Activated T-cell treated with anti-CD3 and anti-CD28 coated beads, Interleukin-2, amount 50 U/mL, for 4 hours (primary cell): ENCODE results near the gene BAG3. TPM values are rescaled to one million over a fixed set of nuclear protein-coding genes. Genes with fewer than 3 reads are reported as not detected.
"Not testable (repeated sequence)": the region's sequence is repeated elsewhere in the genome, so short reads cannot be mapped to it uniquely, and the experiment has no call there.

Experiments used
- ATAC-seq, 2 donors: fragments of 200-7000 bp; cut with Tn5 transposase; one replicate each; pipeline ENCODE4 v1.10.0; 2021
- DNase-seq: peaks from one replicate; pipeline ENCODE4 v3.0.0-alpha.2; 2020
- H3K27me3 Mint-ChIP-seq: one replicate; pipeline ENCODE4 v1.8.0; 2021; ENCODE audit warnings: low read depth, mixed read lengths
- H3K36me3 Mint-ChIP-seq: one replicate; pipeline ENCODE4 v1.8.0; 2022; ENCODE audit warnings: mixed read lengths; ENCODE audit not compliant: insufficient read depth
- H3K4me1 Mint-ChIP-seq: one replicate; pipeline ENCODE4 v1.8.0; 2021; ENCODE audit warnings: low read depth, mixed read lengths
- H3K4me3 Mint-ChIP-seq: one replicate; pipeline ENCODE4 v1.8.0; 2021; ENCODE audit warnings: mild to moderate bottlenecking, moderate library complexity, mixed read lengths
- H3K9me3 Mint-ChIP-seq: one replicate; pipeline ENCODE4 v1.8.0; 2021; ENCODE audit warnings: mixed read lengths
- total RNA-seq, 3 donors: library from RNA; stranded (reverse); gene quantifications; one replicate each; pipeline ENCODE4 v1.2.1, GENCODE V29; 2021

The BAG3 gene
- total RNA-seq, result 10 to 100 TPM; 14.7 to 21.6 (median 15.8) TPM

DNA sequence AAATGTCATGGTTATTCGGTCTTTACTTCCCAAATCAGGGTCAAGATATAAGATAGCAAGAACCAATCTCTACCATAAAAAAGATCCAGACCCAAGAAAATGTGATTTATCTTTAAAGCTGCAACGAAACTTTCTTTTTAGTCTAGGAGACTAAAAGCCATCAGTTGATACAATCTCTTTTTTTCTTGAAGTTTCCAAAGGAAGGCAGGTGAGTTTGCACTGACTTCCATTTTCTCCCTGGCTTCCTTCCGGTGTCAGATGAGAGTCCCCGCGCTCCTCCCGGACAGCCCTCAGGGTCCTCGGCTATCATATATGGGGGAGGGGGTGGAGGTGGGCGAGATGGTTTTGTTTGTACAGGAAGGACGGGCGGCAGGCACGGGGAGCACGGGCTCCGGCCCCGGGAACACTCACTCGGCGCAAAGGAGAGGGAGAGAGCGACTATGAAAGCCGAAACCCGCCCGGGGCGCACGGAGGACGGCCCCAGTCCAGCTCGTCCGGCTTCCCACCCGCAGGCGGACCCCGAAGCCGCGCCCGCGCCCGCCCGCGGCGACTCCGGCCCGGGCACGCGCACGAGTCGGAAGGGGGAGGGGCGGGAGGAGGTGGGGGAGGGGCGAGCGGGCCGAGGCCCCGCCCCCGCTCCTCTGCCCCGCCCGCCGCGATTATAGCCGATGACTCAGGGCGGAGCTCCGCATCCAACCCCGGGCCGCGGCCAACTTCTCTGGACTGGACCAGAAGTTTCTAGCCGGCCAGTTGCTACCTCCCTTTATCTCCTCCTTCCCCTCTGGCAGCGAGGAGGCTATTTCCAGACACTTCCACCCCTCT is at the start of gene BAG3:
Gene BAG3 (plus strand): TSS at position 689 of the 822 bp plus-strand sequence. CDS start 296 bp downstream, outside the sequence.
- Mint-ChIP-seq H3K4me1 (peaks cover 40% of the 10 kb centered on the region), H3K27me3 (no peaks in the 10 kb centered on the region), H3K4me3 (peak within 1 kb of the TSS; percentile 95), H3K9me3 (no peaks in the 10 kb centered on the region), H3K36me3 (no peaks in the 10 kb centered on the region)
- ATAC-seq (peak; percentile 61 to 64), DNase-seq (peak; percentile 76)

DNA sequence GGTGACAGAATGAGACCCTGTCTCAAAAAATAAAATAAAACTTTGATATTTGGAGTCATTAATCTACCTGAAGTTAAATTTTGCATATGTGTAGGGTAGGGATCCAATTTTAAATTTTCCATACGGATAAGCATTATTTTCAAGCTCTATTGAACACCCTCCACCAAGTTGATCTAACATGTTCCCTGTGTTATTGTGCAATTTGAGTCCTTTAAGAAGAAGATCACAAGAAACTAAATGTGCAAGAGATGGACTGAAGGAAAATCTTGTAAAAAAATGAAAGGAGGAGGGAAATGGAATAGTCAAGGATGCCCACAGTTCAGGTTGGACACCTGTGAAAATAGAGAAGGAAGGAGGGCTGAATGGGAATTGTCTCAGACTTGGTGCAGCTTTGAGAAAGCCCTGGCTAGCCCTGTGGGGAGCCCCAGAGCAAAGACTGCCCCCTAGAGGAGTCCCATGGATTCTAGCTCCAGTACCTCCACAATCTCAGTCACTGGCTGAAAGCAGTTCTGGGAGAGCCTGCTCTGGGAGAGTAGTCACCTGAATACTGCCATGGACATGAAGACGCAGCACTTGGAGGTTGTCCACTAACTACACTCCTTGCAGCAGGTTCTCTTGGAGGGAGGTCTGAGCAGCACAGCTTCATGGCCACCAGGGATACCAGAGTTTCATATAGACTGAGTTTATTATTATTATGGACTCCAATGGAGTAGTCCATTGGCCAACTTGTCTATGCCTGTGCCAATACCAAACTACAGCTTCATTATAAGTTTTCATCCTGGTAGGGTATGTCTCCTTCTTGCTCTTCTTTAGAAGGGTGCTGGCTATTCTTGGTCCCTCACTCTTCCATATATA is 48.7 kb upstream of the BAG3 start:
- H3K27me3 Mint-ChIP-seq, result no peaks in the 10 kb centered on the region
- H3K36me3 Mint-ChIP-seq, result peaks cover 5% of the 10 kb centered on the region
- H3K9me3 Mint-ChIP-seq, result no peaks in the 10 kb centered on the region
- peak; percentile 28 for DNase-seq
- no peak overlapping the region for H3K4me3 Mint-ChIP-seq
- peak; percentile 72 to 77 for ATAC-seq
- H3K4me1 Mint-ChIP-seq, result peaks cover 8% of the 10 kb centered on the region

DNA sequence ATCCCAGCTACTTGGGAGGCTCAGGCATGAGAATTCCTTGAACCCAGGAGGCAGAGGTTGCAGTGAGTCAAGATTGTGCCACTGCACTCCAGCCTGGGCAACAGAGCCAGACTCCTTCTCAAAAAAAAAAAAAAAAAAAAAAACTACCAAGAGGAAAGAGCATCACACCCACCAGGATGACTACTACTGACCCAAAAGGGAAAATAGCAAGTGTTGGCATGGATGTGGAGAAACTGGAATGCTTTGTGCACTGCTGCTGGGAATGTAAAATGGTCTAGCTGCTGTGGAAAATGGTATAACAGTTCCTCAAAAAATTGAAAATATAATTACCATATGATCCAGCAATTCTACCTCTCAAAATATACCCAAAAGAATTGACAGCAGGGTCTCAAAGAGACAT is 46.7 kb upstream of the BAG3 start:
- H3K36me3 Mint-ChIP-seq, result no peaks in the 10 kb centered on the region
- no peaks in the 10 kb centered on the region for H3K9me3 Mint-ChIP-seq
- ATAC-seq (no peak), DNase-seq (no peak)
- H3K27me3 Mint-ChIP-seq, result no peaks in the 10 kb centered on the region
- H3K4me1 Mint-ChIP-seq, result peaks cover 2% of the 10 kb centered on the region
- H3K4me3 Mint-ChIP-seq, result no peak overlapping the region

DNA sequence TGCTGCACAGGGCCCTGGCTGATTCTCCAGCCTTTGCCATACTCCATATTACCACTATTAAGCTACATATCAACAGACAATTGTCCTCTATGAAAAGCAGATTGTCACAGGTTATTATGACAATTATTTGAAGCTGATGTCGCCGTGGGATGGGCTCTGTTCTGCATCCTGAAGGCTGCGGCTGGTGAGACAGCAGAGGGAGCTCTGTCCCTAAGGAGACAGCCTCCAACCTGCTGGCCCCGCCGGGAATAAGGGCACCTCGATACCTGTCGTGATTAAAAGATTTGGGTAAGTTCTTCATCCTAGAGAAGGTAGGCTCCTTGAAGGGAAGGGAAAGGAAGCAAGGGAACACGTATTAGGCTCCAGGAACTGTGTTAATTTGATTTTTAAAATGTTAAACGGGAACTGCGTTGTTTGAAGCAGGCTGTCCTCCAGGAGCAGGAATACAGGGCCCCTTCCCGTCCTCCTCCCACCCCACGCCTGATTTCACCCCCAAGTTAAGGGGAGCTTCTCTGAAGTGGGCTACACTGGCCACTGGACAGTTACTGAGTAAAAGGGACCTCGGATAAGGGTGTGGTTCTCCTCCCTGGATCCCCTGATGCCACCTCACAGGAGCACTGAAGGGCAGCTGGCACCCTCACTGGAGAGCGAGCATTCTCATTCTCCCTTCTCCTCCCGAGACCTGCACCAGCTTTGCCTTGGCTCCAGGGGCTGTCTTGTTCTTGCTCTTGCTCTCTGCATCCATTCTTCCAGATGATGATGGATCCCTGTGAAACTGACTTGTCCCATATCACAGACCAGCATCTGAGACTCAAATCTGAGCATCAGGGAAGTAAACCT is 42.6 kb upstream of the BAG3 start:
- ATAC-seq (peak; percentile 48 to 54), DNase-seq (peak; percentile 24)
- H3K4me3 Mint-ChIP-seq, result no peak overlapping the region
- H3K36me3 Mint-ChIP-seq, result no peaks in the 10 kb centered on the region
- H3K4me1 Mint-ChIP-seq, result peaks cover 2% of the 10 kb centered on the region
- H3K9me3 Mint-ChIP-seq, result no peaks in the 10 kb centered on the region
- H3K27me3 Mint-ChIP-seq, result peaks cover 3% of the 10 kb centered on the region

DNA sequence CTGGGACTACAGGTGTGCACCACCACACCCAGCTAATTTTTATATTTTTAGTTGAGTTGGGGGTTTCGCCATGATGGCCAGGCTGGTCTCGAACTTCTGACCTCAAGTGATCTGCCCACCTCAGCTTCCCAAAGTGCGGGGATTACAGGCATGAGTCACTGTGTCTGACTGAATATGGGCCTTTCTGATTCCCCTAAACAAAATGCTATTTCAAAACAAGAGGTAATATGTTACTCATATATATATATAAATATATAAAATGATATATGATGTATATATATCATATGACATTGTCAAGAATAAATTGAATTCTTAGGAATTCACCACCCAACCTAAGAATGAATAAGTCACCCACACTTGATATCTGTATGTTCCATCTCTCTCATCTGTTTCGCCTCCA is 41.7 kb upstream of the BAG3 start:
- peaks cover 3% of the 10 kb centered on the region for H3K27me3 Mint-ChIP-seq
- H3K4me3 Mint-ChIP-seq, result no peak overlapping the region
- H3K4me1 Mint-ChIP-seq, result peaks cover 2% of the 10 kb centered on the region
- H3K9me3 Mint-ChIP-seq, result no peaks in the 10 kb centered on the region
- no peaks in the 10 kb centered on the region for H3K36me3 Mint-ChIP-seq
- ATAC-seq (no peak), DNase-seq (no peak)

DNA sequence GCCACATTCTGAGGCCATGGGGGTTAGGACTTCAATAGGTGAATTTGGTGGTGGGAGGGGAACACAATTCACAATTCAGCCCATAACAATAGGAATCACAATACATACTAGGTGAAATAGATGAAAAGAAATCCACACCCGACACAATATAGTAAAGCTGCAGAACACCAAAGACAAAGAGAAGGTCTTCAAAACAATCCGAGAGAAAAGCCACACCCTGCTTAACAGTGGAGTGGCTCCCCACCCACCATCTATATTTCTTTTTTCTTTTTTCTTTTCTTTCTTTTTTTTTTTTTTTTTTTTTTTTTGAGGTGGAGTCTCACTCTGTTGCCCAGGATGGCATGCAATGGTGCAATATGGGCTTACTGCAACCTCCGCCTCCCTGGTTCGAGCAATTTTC is 39.7 kb upstream of the BAG3 start:
- Mint-ChIP-seq H3K9me3 (no peaks in the 10 kb centered on the region), H3K4me1 (peaks cover 2% of the 10 kb centered on the region), H3K36me3 (no peaks in the 10 kb centered on the region), H3K4me3 (no peak overlapping the region), H3K27me3 (peaks cover 3% of the 10 kb centered on the region)
- ATAC-seq (no peak), DNase-seq (no peak)

DNA sequence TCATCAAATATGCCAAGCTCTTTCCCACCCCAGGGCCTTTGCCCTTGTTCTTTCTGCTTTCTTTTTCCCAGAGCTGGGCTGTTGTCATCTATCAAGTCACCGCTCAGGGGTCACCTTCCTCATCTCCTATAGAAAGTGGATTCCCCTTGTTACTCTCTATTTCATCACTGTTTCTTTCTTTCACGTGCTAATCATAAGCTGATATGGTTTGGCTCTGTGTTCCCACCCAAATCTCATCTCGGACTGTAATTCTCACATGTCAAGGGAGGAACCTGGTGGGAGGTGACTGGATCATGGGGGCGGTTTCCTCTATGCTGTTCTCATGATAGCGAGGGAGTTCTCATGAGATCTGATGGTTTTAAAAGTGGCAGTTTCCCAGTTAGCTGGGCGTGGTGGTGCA is 37.4 kb upstream of the BAG3 start:
- ATAC-seq (no peak), DNase-seq (no peak)
- Mint-ChIP-seq H3K9me3 (no peaks in the 10 kb centered on the region), H3K27me3 (peaks cover 3% of the 10 kb centered on the region), H3K4me1 (no peaks in the 10 kb centered on the region), H3K36me3 (no peaks in the 10 kb centered on the region), H3K4me3 (no peak overlapping the region)

DNA sequence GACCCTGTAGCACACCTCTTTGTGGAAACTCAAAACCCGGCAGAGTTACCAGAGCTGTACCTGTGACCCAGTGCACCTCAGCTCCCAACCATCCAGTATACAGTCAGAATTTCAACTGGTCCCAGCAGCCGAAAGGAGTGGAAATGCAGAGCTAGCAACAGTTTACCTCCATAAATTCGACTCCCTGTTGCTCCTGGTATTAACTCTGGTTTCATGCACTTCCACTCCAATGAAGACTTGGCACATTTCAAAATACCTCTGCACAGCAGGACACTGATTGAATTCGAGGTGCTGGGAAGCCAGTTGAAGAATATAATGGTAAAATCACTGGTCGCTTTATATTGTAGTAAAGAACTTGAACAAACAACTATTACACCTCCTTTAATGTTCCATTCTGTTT is 36.5 kb upstream of the BAG3 start:
- Mint-ChIP-seq H3K4me3 (no peak overlapping the region), H3K27me3 (peaks cover 3% of the 10 kb centered on the region), H3K4me1 (no peaks in the 10 kb centered on the region), H3K36me3 (no peaks in the 10 kb centered on the region), H3K9me3 (no peaks in the 10 kb centered on the region)
- DNase-seq (no peak), ATAC-seq (no peak)

DNA sequence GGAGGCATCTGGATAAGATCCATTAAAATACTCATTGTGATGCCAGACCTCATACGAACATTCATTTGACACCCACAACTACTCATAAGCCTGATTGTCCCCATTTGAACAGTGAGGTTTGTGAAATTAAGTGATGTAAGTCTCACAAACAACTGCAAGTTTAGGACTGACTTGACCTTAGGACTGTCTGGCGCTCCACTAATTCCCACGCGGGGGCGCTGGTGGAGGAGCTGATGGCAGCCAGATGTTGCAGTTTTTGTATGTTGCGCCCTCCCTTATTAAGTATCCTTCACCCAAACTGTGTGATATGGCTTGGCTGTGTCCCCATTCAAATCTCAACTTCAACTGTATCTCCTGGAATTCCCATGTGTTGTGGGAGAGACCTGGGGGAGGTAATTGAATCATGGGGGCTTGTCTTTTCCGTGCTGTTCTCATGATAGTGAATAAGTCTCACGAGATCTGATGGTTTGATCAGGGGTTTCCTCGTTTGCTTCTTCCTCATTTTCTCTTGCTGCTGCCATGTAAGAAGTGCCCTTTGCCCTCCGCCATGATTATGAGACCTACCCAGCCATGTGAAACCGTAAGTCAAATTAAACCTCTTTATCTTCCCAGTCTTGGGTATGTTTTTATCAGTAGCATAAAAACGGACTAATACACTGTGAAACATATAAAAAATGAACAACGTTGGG is 34.2 kb upstream of the BAG3 start:
- H3K9me3 Mint-ChIP-seq, result no peaks in the 10 kb centered on the region
- DNase-seq (no peak), ATAC-seq (no peak)
- H3K4me3 Mint-ChIP-seq, result no peak overlapping the region
- H3K4me1 Mint-ChIP-seq, result no peaks in the 10 kb centered on the region
- no peaks in the 10 kb centered on the region for H3K36me3 Mint-ChIP-seq
- no peaks in the 10 kb centered on the region for H3K27me3 Mint-ChIP-seq

DNA sequence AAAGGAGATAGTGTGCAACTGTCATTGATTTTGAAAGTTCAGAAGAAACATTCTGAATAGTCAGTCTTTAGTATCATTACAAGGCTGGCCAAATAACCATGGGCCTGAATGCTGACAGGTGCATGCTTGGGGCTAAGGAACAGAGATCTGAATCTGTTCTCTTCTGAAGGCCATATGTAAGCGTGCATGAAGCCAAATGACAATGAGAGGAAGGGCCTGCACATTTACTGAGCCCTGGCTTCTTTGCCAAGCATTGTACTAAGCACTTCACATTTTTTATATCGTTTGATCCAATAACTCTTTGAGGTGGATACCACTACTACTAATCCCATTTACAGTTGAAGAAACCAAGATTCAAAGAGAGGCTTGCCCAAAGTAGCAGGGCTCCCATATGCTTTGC is 32.0 kb upstream of the BAG3 start:
- H3K4me1 Mint-ChIP-seq, result no peaks in the 10 kb centered on the region
- H3K27me3 Mint-ChIP-seq, result no peaks in the 10 kb centered on the region
- no peak for DNase-seq
- H3K9me3 Mint-ChIP-seq, result no peaks in the 10 kb centered on the region
- no peaks in the 10 kb centered on the region for H3K36me3 Mint-ChIP-seq
- ATAC-seq, result no peak
- no peak overlapping the region for H3K4me3 Mint-ChIP-seq

DNA sequence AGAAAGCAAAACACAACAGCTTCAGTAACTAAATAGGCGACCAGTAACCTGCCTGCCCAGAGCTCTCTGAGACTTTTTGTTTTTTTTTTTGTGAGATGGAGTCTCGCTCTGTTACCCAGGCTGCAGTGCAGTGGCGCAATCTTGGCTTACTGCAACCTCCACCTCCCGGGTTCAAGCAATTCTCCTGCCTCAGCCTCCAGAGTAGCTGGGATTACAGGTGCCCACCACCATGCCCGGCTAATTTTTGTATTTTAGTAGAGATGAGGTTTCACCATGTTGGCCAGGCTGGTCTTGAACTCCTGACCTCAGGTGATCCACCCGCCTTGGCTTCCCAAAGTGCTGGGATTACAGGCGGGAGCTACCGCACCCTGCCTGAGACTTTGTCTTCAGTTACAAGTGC is 31.4 kb upstream of the BAG3 start:
- ATAC-seq, H3K4me1 Mint-ChIP-seq, H3K27me3 Mint-ChIP-seq, H3K36me3 Mint-ChIP-seq, H3K4me3 Mint-ChIP-seq, DNase-seq, H3K9me3 Mint-ChIP-seq: not testable (repeated sequence)

DNA sequence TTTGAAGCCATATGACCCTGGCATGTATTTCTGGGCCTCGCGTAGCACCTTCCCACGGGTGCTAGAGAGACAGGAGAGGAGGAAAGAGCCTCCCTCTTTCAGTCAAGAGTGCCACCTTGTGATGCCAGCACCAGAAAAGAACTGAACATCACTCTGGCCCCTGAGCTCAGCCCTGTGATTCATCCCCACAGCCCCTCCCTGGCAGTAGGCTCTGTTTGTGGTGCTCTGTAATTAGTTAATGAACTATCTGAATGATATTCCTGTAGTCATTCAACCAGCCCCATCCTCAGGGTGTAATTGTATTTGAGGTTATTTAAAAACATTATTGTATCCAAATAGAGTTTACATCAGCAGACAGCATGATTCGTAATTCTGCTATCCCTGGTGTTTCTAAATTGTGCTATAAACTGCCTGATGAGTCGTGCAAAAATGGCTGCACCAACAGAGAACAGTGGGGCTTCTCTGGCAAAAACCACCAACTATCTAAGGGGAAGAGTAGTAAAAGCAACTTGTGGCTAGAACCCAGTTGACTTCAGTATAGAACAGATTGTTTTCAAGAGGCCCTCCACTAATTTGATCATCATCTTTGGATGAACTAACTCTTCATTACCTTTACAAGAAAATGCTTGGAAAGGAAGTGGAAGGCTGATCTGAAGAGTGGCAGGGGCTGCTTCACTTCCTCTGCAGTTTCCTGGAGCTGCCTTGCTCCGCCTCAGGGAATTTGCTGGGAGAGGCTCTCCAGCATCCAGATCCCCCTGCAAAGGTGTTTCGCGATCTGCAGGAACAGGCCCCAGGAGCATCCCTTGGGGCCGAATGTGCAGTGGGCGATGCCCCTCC is 30.7 kb upstream of the BAG3 start:
- DNase-seq (no peak), ATAC-seq (peak; percentile 75 to 78)
- Mint-ChIP-seq H3K27me3 (no peaks in the 10 kb centered on the region), H3K4me1 (no peaks in the 10 kb centered on the region), H3K4me3 (no peak overlapping the region), H3K36me3 (no peaks in the 10 kb centered on the region), H3K9me3 (no peaks in the 10 kb centered on the region)

DNA sequence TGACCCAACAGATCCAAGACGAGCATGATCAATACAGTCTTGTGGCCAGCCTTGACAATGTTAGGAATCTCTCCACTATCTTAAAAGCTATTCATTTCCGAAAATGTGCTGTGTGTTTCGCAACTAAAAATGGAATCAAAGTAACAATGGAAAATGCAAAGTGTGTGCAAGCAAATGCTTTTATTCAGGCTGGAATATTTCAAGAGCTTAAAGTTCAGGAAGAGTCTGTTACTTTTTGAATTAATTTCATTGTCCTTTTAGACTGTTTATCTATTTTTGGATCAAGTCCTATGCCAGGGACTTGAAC is 30.1 kb upstream of the BAG3 start:
- no peak for ATAC-seq
- Mint-ChIP-seq H3K36me3 (no peaks in the 10 kb centered on the region), H3K9me3 (no peaks in the 10 kb centered on the region), H3K27me3 (no peaks in the 10 kb centered on the region), H3K4me3 (no peak overlapping the region), H3K4me1 (no peaks in the 10 kb centered on the region)
- no peak for DNase-seq
